Anterior cingulate cortex (tissue), 58 donors: ENCODE results near the gene CTSC.
"Not testable (repeated sequence)": the region's sequence is repeated elsewhere in the genome, so short reads cannot be mapped to it uniquely, and the experiment has no call there.

Experiments
- DNase-seq, 58 donors: peaks; one replicate each; lab custom pipeline; 2025; lab: John Stamatoyannopoulos, UW

Gene CTSC

GRCh38 chr11:88292171-88292843 is 45.2 kb downstream of the CTSC start:
- peak in 1 of 58 donors; percentile 1 for DNase-seq

- no peak for DNase-seq
Observed at GRCh38 chr11:88288560-88288959, 49.0 kb downstream of the CTSC start.

GRCh38 chr11:88284336-88285050 is 53.0 kb downstream of the CTSC start:
- DNase-seq: no peak

- DNase-seq: no peak
Observed at GRCh38 chr11:88282747-88283515, 54.6 kb downstream of the CTSC start.

- DNase-seq: no peak
Observed at GRCh38 chr11:88281317-88281712, 56.2 kb downstream of the CTSC start.

GRCh38 chr11:88280673-88281316 is 56.7 kb downstream of the CTSC start:
- peak in 5 of 58 donors; percentile 2 to 5 (median 3) for DNase-seq

GRCh38 chr11:88277349-88277915 is 60.1 kb downstream of the CTSC start:
- DNase-seq: no peak

GRCh38 chr11:88275636-88276035 is 61.9 kb downstream of the CTSC start:
- no peak for DNase-seq

GRCh38 chr11:88266919-88267318 is 70.6 kb downstream of the CTSC start:
- DNase-seq: no peak

- DNase-seq: no peak
Observed at GRCh38 chr11:88266157-88266556, 71.4 kb downstream of the CTSC start.

GRCh38 chr11:88259431-88259830 is 78.1 kb downstream of the CTSC start:
- no peak for DNase-seq

- DNase-seq: no peak
Observed at GRCh38 chr11:88252208-88252607, 85.3 kb downstream of the CTSC start.

GRCh38 chr11:88250566-88251242 is 86.8 kb downstream of the CTSC start:
- DNase-seq: no peak

- DNase-seq: no peak
Observed at GRCh38 chr11:88249706-88250105, 87.8 kb downstream of the CTSC start.

GRCh38 chr11:88246696-88247095 is 90.8 kb downstream of the CTSC start:
- no peak for DNase-seq

GRCh38 chr11:88245576-88245975 is 92.0 kb downstream of the CTSC start:
- DNase-seq: not testable (repeated sequence)
